Osteoblast (primary cell): ENCODE data around the gene USP1. TPM values are rescaled to one million over a fixed set of nuclear protein-coding genes. Genes with fewer than 3 reads are reported as not detected.

ENCODE experiments used
- DNase-seq: peaks from one replicate; pipeline ENCODE4 v3.0.0; 2011; ENCODE audit warnings: low spot score, mixed read lengths; ENCODE audit not compliant: insufficient read length; ENCODE audit errors: missing footprints
- H2AFZ ChIP-seq: 2 replicates; pipeline ENCODE4 v1.6.0; 2011; ENCODE audit warnings: mild to moderate bottlenecking, low read length
- H3K27ac ChIP-seq: 2 replicates; pipeline ENCODE4 v1.5.1; 2011; ENCODE audit warnings: mild to moderate bottlenecking, low read depth, low read length, moderate library complexity
- H3K27me3 ChIP-seq: 2 replicates; pipeline ENCODE4 v1.6.0; 2012; ENCODE audit warnings: mild to moderate bottlenecking, control low read depth, inconsistent platforms, low read length, moderate library complexity; ENCODE audit not compliant: insufficient read depth
- H3K36me3 ChIP-seq: 2 replicates; pipeline ENCODE4 v1.5.1; 2011; ENCODE audit warnings: mild to moderate bottlenecking, low read length, control low read depth, moderate library complexity; ENCODE audit not compliant: insufficient read depth
- H3K4me1 ChIP-seq: 2 replicates; pipeline ENCODE4 v1.5.1; 2011; ENCODE audit warnings: mild to moderate bottlenecking, low read length, control low read depth, moderate library complexity; ENCODE audit not compliant: insufficient read depth
- H3K4me2 ChIP-seq: 2 replicates; pipeline ENCODE4 v1.6.0; 2011; ENCODE audit warnings: mild to moderate bottlenecking, low read length; ENCODE audit not compliant: insufficient read depth
- H3K4me3 ChIP-seq: fragments of 200-600 bp; sonication (generic); 3 replicates; pipeline ENCODE4 v1.5.1; 2012; ENCODE audit warnings: mild to moderate bottlenecking, low read length, inconsistent platforms; ENCODE audit not compliant: insufficient read depth
- H3K79me2 ChIP-seq: 2 replicates; pipeline ENCODE4 v1.6.0; 2012; ENCODE audit warnings: mild to moderate bottlenecking, low read length, control low read depth, inconsistent platforms; ENCODE audit not compliant: insufficient read depth
- H3K9me3 ChIP-seq: 2 replicates; pipeline ENCODE4 v1.5.1; 2011; ENCODE audit warnings: low read depth, low read length, control low read depth
- H4K20me1 ChIP-seq: 2 replicates; pipeline ENCODE4 v1.6.0; 2012; ENCODE audit warnings: mild to moderate bottlenecking, low read length, control low read depth; ENCODE audit not compliant: insufficient read depth
- CTCF ChIP-seq: IDR thresholded peaks from 2 replicates; pipeline ENCODE4 v1.5.1; 2011; ENCODE audit warnings: mild to moderate bottlenecking, low read depth, low read length, moderate library complexity; ENCODE audit errors: extremely low read depth
- total RNA-seq: library from RNA; depleted of rRNA; stranded (reverse); fragments of >200 nt; gene quantifications from 2 replicates; pipeline ENCODE4 v1.2.3, GENCODE V29; 2012

USP1 gene
- total RNA-seq, 1 donor, result 23.5 TPM

- Histone ChIP-seq H3K79me2 (no peaks in the 10 kb centered on the region), H4K20me1 (no peaks in the 10 kb centered on the region), H3K4me2 (no peak overlapping the region), H3K27me3 (no peaks in the 10 kb centered on the region), H3K4me3 (no peak overlapping the region), H2AFZ (no peak overlapping the region), H3K36me3 (no peaks in the 10 kb centered on the region), H3K4me1 (no peaks in the 10 kb centered on the region), H3K9me3 (no peaks in the 10 kb centered on the region), H3K27ac (no peak overlapping the region)
- DNase-seq, result no peak
- no peak for TF ChIP-seq CTCF
Measured at GRCh38 chr1:62428351-62428750, 8.5 kb upstream of the USP1 start.

GRCh38 chr1:62429581-62429980 is 7.3 kb upstream of the USP1 start:
- TF ChIP-seq CTCF, result no peak
- Histone ChIP-seq H2AFZ (no peak overlapping the region), H3K4me2 (no peak overlapping the region), H3K36me3 (no peaks in the 10 kb centered on the region), H4K20me1 (no peaks in the 10 kb centered on the region), H3K27me3 (no peaks in the 10 kb centered on the region), H3K79me2 (no peaks in the 10 kb centered on the region), H3K4me1 (no peaks in the 10 kb centered on the region), H3K9me3 (no peaks in the 10 kb centered on the region), H3K4me3 (no peak overlapping the region), H3K27ac (no peak overlapping the region)
- DNase-seq, result peak; percentile 60

- H4K20me1 ChIP-seq, result peaks cover 2% of the 10 kb centered on the region
- H3K4me3 ChIP-seq, result no peak overlapping the region
- H3K4me1 ChIP-seq, result peaks cover 15% of the 10 kb centered on the region
- H2AFZ ChIP-seq, result no peak overlapping the region
- no peaks in the 10 kb centered on the region for H3K27me3 ChIP-seq
- H3K27ac ChIP-seq, result no peak overlapping the region
- H3K36me3 ChIP-seq, result no peaks in the 10 kb centered on the region
- no peak for DNase-seq
- H3K4me2 ChIP-seq, result no peak overlapping the region
- peak; percentile 25 for TF ChIP-seq CTCF
- H3K9me3 ChIP-seq, result no peaks in the 10 kb centered on the region
- H3K79me2 ChIP-seq, result peaks cover 22% of the 10 kb centered on the region
Measured at GRCh38 chr1:62433861-62434617, 2.8 kb upstream of the USP1 start.

GRCh38 chr1:62434618-62435001 is 2.2 kb upstream of the USP1 start:
- no peaks in the 10 kb centered on the region for H3K9me3 ChIP-seq
- no peak overlapping the region for H3K4me2 ChIP-seq
- DNase-seq, result no peak
- no peak overlapping the region for H3K27ac ChIP-seq
- no peaks in the 10 kb centered on the region for H3K27me3 ChIP-seq
- H3K36me3 ChIP-seq, result no peaks in the 10 kb centered on the region
- TF ChIP-seq CTCF, result no peak
- H3K4me3 ChIP-seq, result no peak overlapping the region
- H2AFZ ChIP-seq, result no peak overlapping the region
- peaks cover 2% of the 10 kb centered on the region for H4K20me1 ChIP-seq
- H3K4me1 ChIP-seq, result peaks cover 15% of the 10 kb centered on the region
- peaks cover 28% of the 10 kb centered on the region for H3K79me2 ChIP-seq
